GM23338 (cell line): ENCODE data around the gene NRG3.

Source experiments
- CTCF ChIP-seq, 2 experiments: fragments of 200-600 bp in 1 of 2; sonication (generic) in 1 of 2; conservative IDR thresholded peaks; 2 replicates each; pipeline versions ENCODE4 v1.5.1 to v1.6.1; 2016 to 2017; ENCODE audit warnings: antibody characterized with exemption in 2 of 2, low read depth in 2 of 2, mild to moderate bottlenecking in 2 of 2, moderate library complexity in 1 of 2
- EZH2 ChIP-seq: fragments of 200-600 bp; sonication (generic); IDR thresholded peaks from one replicate; pipeline ENCODE4 v1.8.0; 2017; ENCODE audit warnings: antibody characterized with exemption, mild to moderate bottlenecking, low read depth; ENCODE audit not compliant: unreplicated experiment
- EZH2phosphoT487 ChIP-seq: fragments of 200-600 bp; sonication (generic); IDR thresholded peaks from one replicate; pipeline ENCODE4 v1.8.1; 2018; ENCODE audit warnings: antibody characterized with exemption; ENCODE audit not compliant: unreplicated experiment
- POLR2AphosphoS5 ChIP-seq: IDR thresholded peaks from 2 replicates; pipeline ENCODE4 v1.6.1; 2016; ENCODE audit warnings: antibody characterized with exemption, low read depth

GRCh38 chr10:82874671-82875070 lies 999.7 kb downstream of the NRG3 start:
- no peak for TF ChIP-seq CTCF (conservative IDR thresholded peaks at IDR 0.05; ENCODE audit: low read depth in 2 of 2)
- no peak for TF ChIP-seq EZH2
- TF ChIP-seq EZH2phosphoT487: no peak
- TF ChIP-seq POLR2AphosphoS5: no peak
